ENCODE measurements around the gene SIX6. TPM values are rescaled to one million over a fixed set of nuclear protein-coding genes. Genes with fewer than 3 reads are reported as not detected.

SIX6 gene
- total and polyA plus RNA-seq, 11 donors, result not detected

GRCh38 chr14:60510254-60510950, 1.5 kb downstream of the SIX6 start:
- no peak for DNase-seq
- H3K36me3 ChIP-seq, result no peaks in the 10 kb centered on the region
- intact Hi-C loops (cut with DNase I), result no loop called here
- WGBS, 4 donors, result 2 to 4% (median 3%) methylated on average over 25 to 35 of the region's 35 CpGs
- H3K27me3 ChIP-seq, result peaks cover 78 to 100% (median 100%) of the 10 kb centered on the region in 9 donors
- no peak overlapping the region for H3K4me3 ChIP-seq
- H3K9me3 ChIP-seq, result no peaks in the 10 kb centered on the region
- ATAC-seq, result no peak
- H3K27ac ChIP-seq, result no peak overlapping the region
- peaks cover 0 to 51% (median 22%) of the 10 kb centered on the region in 12 donors for H3K4me1 ChIP-seq
- no peak for TF ChIP-seq CTCF (IDR thresholded peaks at IDR 0.05)

- H3K4me3 ChIP-seq, result peak overlapping the region in 1 of 12 donors; percentile 11
- intact Hi-C loops (cut with DNase I), result no loop called here
- no peak for TF ChIP-seq POLR2A (IDR thresholded peaks at IDR 0.05)
- TF ChIP-seq CTCF (IDR thresholded peaks at IDR 0.05), result no peak
- 2 to 4% (median 3%) methylated on average over 47 to 49 of the region's 49 CpGs for WGBS, 4 donors
- H3K27ac ChIP-seq, result no peak overlapping the region
- H3K9me3 ChIP-seq, result no peaks in the 10 kb centered on the region
- ATAC-seq (no peak), DNase-seq (no peak)
- peaks cover 78 to 100% (median 100%) of the 10 kb centered on the region in 9 donors for H3K27me3 ChIP-seq
- H3K4me1 ChIP-seq, result peaks cover 0 to 56% (median 25%) of the 10 kb centered on the region in 12 donors
- no peaks in the 10 kb centered on the region for H3K36me3 ChIP-seq
Measured at GRCh38 chr14:60510951-60511599, 2.1 kb downstream of the SIX6 start.

GRCh38 chr14:60512126-60512525, 3.2 kb downstream of the SIX6 start:
- DNase-seq, result no peak
- WGBS, 4 donors, result 4 to 16% (median 8%) methylated on average over 2 of the region's 2 CpGs
- H3K4me1 ChIP-seq, result peaks cover 0 to 53% (median 25%) of the 10 kb centered on the region in 12 donors

More at GRCh38 chr14:60512126-60512525, 3.2 kb downstream of the SIX6 start:
- intact Hi-C loops (cut with DNase I), result no loop called here
- Histone ChIP-seq H3K27me3 (peaks cover 72 to 100% (median 100%) of the 10 kb centered on the region in 9 donors), H3K4me3 (no peak overlapping the region), H3K9me3 (no peaks in the 10 kb centered on the region), H3K36me3 (no peaks in the 10 kb centered on the region), H3K27ac (no peak overlapping the region)
- no peak for ATAC-seq
- TF ChIP-seq POLR2A (IDR thresholded peaks at IDR 0.05), result no peak
- no peak for TF ChIP-seq CTCF (IDR thresholded peaks at IDR 0.05)

All from heart left ventricle (tissue), 16 donors.